ENCODE data around the gene PIK3R5. TPM values are rescaled to one million over a fixed set of nuclear protein-coding genes. Genes with fewer than 3 reads are reported as not detected.
A peak's percentile ranks its signal among the peaks of the same experiment; 100 is the strongest.

The PIK3R5 gene
- total RNA-seq, 2 experiments from 2014 or later: 27.9 to 32.6 TPM

GRCh38 chr17:8928347-8928746 lies 37.2 kb downstream of the PIK3R5 start:
- no peak overlapping the region for H3K4me3 Mint-ChIP-seq
- no peak overlapping the region for H3K27ac Mint-ChIP-seq
- H3K4me1 Mint-ChIP-seq: peaks cover 14% of the 10 kb centered on the region
- peaks cover 60% of the 10 kb centered on the region for H3K36me3 Mint-ChIP-seq
- peaks cover 39% of the 10 kb centered on the region for H3K9me3 Mint-ChIP-seq
- H3K27me3 Mint-ChIP-seq: no peaks in the 10 kb centered on the region
- DNase-seq: no peak

DNA sequence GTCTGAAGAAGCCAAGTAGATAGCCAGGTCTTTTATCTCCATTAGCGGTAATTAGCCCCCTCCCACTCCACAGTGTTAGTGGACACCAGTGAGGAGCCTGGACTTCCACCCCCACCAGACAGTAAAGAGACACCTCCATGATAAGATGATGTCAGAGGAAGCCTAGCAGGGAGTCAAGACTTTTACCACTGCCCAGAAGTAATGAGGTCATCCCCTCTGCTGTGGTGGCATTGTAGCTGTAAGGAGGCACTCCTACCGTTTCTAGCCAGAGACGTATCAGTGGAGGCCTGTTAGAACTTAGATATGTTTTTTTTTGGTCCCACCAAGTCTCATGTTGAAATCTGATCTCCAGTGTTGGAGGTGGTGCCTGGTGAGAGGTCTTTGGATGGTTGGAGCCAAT lies 38.1 kb downstream of the PIK3R5 start:
- H3K4me3 Mint-ChIP-seq: no peak overlapping the region
- H3K4me1 Mint-ChIP-seq: peaks cover 15% of the 10 kb centered on the region
- H3K36me3 Mint-ChIP-seq: peaks cover 58% of the 10 kb centered on the region
- no peak for DNase-seq
- peaks cover 41% of the 10 kb centered on the region for H3K9me3 Mint-ChIP-seq
- no peaks in the 10 kb centered on the region for H3K27me3 Mint-ChIP-seq
- H3K27ac Mint-ChIP-seq: no peak overlapping the region

- Mint-ChIP-seq H3K9me3 (peaks cover 33% of the 10 kb centered on the region), H3K4me1 (peaks cover 18% of the 10 kb centered on the region), H3K27ac (no peak overlapping the region), H3K27me3 (no peaks in the 10 kb centered on the region), H3K36me3 (peaks cover 47% of the 10 kb centered on the region), H3K4me3 (no peak overlapping the region)
- no peak for DNase-seq
Measured at GRCh38 chr17:8925808-8926207, 39.7 kb downstream of the PIK3R5 start.

DNA sequence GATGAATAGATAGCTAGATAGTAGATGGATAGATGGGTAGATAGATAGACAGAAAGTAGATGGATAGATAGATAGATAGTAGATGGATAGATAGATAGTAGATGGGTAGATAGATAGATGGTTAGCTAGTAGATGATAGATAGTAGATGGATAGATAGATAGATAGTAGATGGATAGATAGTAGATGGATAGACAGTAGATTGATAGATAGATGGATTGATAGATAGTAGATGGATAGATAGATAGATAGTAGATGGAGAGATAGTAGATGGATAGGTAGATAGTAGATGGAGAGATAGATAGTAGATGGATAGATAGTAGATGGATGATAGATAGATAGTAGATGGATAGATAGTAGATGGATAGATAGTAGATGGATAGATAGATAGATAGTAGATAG lies 40.4 kb downstream of the PIK3R5 start:
- Mint-ChIP-seq H3K27me3 (no peaks in the 10 kb centered on the region), H3K4me3 (no peak overlapping the region), H3K9me3 (peaks cover 29% of the 10 kb centered on the region), H3K27ac (no peak overlapping the region), H3K36me3 (peaks cover 42% of the 10 kb centered on the region), H3K4me1 (peaks cover 19% of the 10 kb centered on the region)
- DNase-seq: no peak

GRCh38 chr17:8924595-8924994 lies 40.9 kb downstream of the PIK3R5 start:
- DNase-seq: no peak
- H3K27me3 Mint-ChIP-seq: no peaks in the 10 kb centered on the region
- H3K4me1 Mint-ChIP-seq: peaks cover 21% of the 10 kb centered on the region
- H3K36me3 Mint-ChIP-seq: peaks cover 42% of the 10 kb centered on the region
- no peak overlapping the region for H3K4me3 Mint-ChIP-seq
- peaks cover 24% of the 10 kb centered on the region for H3K9me3 Mint-ChIP-seq
- no peak overlapping the region for H3K27ac Mint-ChIP-seq

- Mint-ChIP-seq H3K27me3 (no peaks in the 10 kb centered on the region), H3K9me3 (peaks cover 20% of the 10 kb centered on the region), H3K4me1 (peaks cover 26% of the 10 kb centered on the region), H3K27ac (no peak overlapping the region), H3K4me3 (no peak overlapping the region), H3K36me3 (peaks cover 44% of the 10 kb centered on the region)
- no peak for DNase-seq
Measured at GRCh38 chr17:8923762-8924161, 41.7 kb downstream of the PIK3R5 start.

DNA sequence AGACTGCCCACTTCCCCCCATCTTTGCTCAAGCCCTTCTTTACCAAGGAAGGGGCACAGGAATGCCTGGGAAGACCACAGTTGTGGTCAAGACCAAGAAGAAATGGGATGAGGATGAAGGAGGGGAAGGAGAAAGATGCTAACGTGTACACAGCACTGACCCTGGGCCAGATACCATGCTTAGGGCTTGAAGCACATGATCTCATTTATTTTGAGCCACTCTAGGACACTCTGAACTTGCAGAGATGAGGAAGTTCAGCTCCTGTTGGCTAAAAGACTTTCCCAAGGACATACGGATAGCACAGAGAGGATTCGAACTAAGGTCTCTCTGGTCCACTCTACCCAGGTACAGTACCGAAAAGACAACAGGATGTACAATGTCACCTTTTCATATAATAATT lies 42.6 kb downstream of the PIK3R5 start:
- peaks cover 26% of the 10 kb centered on the region for H3K4me1 Mint-ChIP-seq
- H3K4me3 Mint-ChIP-seq: no peak overlapping the region
- H3K36me3 Mint-ChIP-seq: peaks cover 42% of the 10 kb centered on the region
- H3K27me3 Mint-ChIP-seq: no peaks in the 10 kb centered on the region
- H3K27ac Mint-ChIP-seq: peak overlapping the region; percentile 73
- peaks cover 13% of the 10 kb centered on the region for H3K9me3 Mint-ChIP-seq
- no peak for DNase-seq

DNA sequence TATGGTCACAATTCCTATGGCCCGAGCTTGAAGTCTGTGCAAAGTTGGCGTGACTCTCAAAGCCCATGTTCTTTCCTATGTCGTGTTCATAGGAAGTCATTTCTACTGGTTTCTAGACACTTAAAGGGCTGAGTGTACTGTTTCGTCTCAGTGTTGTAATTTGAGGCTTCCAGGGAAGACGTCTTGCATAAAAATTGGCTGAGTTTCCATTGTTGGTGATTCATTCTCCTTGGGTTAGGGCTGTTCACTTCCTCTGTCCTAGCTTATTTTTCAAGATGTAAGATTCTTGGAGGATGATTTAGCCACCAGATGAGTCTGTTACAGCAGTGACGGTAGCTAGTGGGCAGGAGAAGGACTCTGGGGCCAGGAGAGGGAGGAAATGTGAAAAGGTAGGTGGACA lies 43.1 kb downstream of the PIK3R5 start:
- Mint-ChIP-seq H3K4me3 (no peak overlapping the region), H3K27me3 (no peaks in the 10 kb centered on the region), H3K9me3 (peaks cover 12% of the 10 kb centered on the region), H3K27ac (peak overlapping the region; percentile 73), H3K36me3 (peaks cover 41% of the 10 kb centered on the region), H3K4me1 (peaks cover 26% of the 10 kb centered on the region)
- DNase-seq: no peak

DNA sequence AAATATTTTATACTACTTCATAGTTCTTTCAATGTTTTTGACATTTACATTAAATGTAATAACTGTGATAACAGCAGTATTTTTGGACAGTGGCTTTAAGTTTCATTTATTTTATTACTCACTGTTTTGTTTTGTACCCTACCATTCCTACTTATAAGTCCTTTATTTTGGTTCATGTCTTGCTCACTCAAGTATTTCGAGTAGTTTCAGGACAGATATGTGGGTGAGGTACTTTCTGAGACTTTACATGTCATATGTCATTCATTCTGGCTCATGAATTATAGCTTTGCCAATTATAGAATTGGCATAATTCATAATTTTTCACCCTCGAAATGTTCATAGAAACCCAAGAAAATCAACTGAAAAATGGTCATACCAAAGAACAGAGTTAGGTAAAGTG lies 44.4 kb downstream of the PIK3R5 start:
- Mint-ChIP-seq H3K27ac (no peak overlapping the region), H3K4me1 (peaks cover 32% of the 10 kb centered on the region), H3K4me3 (no peak overlapping the region), H3K36me3 (peaks cover 44% of the 10 kb centered on the region), H3K27me3 (no peaks in the 10 kb centered on the region), H3K9me3 (peaks cover 9% of the 10 kb centered on the region)
- no peak for DNase-seq

GRCh38 chr17:8918807-8919465 lies 46.6 kb downstream of the PIK3R5 start:
- no peak for DNase-seq
- no peaks in the 10 kb centered on the region for H3K27me3 Mint-ChIP-seq
- H3K36me3 Mint-ChIP-seq: peaks cover 51% of the 10 kb centered on the region
- H3K9me3 Mint-ChIP-seq: peaks cover 9% of the 10 kb centered on the region
- peaks cover 37% of the 10 kb centered on the region for H3K4me1 Mint-ChIP-seq
- H3K4me3 Mint-ChIP-seq: no peak overlapping the region
- H3K27ac Mint-ChIP-seq: no peak overlapping the region

GRCh38 chr17:8916466-8916865 lies 49.0 kb downstream of the PIK3R5 start:
- Mint-ChIP-seq H3K36me3 (peaks cover 47% of the 10 kb centered on the region), H3K4me1 (peaks cover 30% of the 10 kb centered on the region), H3K27ac (no peak overlapping the region), H3K9me3 (peaks cover 6% of the 10 kb centered on the region), H3K27me3 (no peaks in the 10 kb centered on the region), H3K4me3 (no peak overlapping the region)
- no peak for DNase-seq

- DNase-seq: no peak
- no peak overlapping the region for H3K27ac Mint-ChIP-seq
- peaks cover 25% of the 10 kb centered on the region for H3K4me1 Mint-ChIP-seq
- no peak overlapping the region for H3K4me3 Mint-ChIP-seq
- no peaks in the 10 kb centered on the region for H3K27me3 Mint-ChIP-seq
- H3K36me3 Mint-ChIP-seq: peaks cover 40% of the 10 kb centered on the region
- H3K9me3 Mint-ChIP-seq: peaks cover 6% of the 10 kb centered on the region
Measured at GRCh38 chr17:8914554-8914953, 51.0 kb downstream of the PIK3R5 start.

DNA sequence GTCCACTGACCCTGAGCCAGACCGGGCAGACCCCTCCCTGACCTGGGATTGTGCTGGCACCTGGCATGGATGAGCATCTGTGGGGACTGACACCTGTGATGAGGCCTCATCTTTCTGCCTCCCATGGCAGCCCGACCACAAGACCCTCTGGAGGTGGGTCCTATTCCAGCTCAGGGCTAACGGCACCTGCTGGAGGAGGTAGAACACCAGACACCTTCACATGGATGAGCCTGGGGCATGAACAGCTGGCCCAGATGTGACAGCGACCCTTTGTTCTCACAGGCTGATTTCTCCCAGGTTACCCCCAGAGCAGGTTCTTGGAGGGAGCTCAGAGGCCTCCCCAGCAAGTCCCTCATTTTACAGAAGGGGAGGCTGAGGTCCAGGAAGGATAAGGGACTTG lies 51.6 kb downstream of the PIK3R5 start:
- Mint-ChIP-seq H3K27me3 (no peaks in the 10 kb centered on the region), H3K36me3 (peaks cover 35% of the 10 kb centered on the region), H3K4me1 (peaks cover 21% of the 10 kb centered on the region), H3K4me3 (no peak overlapping the region), H3K27ac (no peak overlapping the region), H3K9me3 (peaks cover 4% of the 10 kb centered on the region)
- DNase-seq: no peak

DNA sequence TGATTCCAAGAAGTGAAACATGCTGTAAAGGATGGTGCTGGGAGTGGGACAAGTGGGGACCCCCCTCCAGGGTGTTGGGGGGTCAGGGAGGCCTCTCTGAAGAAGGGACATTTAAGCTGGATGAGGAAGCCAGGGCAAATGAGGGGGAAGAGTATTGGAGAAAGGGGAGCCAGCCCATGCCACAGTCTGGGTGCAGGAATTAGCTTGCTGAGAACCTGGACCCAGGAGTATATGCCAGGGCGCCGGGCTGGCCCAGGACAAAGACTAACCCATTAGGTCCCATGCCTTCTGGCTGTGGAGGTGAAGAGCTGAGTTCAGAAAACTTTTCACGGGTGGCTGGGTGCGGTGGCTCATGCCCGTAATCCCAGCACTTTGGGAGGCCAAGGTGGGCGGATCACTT lies 52.4 kb downstream of the PIK3R5 start:
- peaks cover 3% of the 10 kb centered on the region for H3K9me3 Mint-ChIP-seq
- peak overlapping the region; percentile 49 for H3K27ac Mint-ChIP-seq
- DNase-seq: no peak
- no peaks in the 10 kb centered on the region for H3K27me3 Mint-ChIP-seq
- H3K4me3 Mint-ChIP-seq: no peak overlapping the region
- peaks cover 23% of the 10 kb centered on the region for H3K4me1 Mint-ChIP-seq
- H3K36me3 Mint-ChIP-seq: peaks cover 34% of the 10 kb centered on the region

- no peak for DNase-seq
- H3K27ac Mint-ChIP-seq: peak overlapping the region; percentile 49
- no peak overlapping the region for H3K4me3 Mint-ChIP-seq
- H3K9me3 Mint-ChIP-seq: no peaks in the 10 kb centered on the region
- H3K36me3 Mint-ChIP-seq: peaks cover 30% of the 10 kb centered on the region
- H3K4me1 Mint-ChIP-seq: peaks cover 23% of the 10 kb centered on the region
- H3K27me3 Mint-ChIP-seq: no peaks in the 10 kb centered on the region
Measured at GRCh38 chr17:8912084-8912981, 53.2 kb downstream of the PIK3R5 start.
